ENCODE measurements around the gene PNPT1.

PNPT1 gene

DNA sequence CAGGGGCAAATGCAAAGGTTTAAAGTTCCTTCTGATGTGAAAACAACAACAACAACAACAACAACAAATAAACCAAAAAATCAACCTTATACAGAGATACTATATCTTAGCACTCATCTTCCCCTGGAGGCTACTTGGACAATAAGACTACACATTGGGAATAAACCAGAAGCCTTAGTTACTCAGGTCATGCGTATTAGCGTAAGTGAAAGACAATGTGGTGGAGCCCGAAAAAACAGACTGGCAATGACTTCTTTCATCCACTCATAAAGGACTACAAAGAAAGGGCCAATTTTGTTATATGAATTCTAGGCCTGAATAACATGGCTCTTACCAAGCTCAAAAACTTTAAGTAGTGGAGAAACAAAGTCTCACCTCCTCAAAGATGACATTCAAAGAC is 56.8 kb downstream of the PNPT1 start:
- Histone ChIP-seq H3K4me1 (ENCODE audit: control insufficient read depth, insufficient read depth, low read length) (no peaks in the 10 kb centered on the region), H3K36me3 (ENCODE audit: control insufficient read depth, insufficient read depth, low read length) (no peaks in the 10 kb centered on the region), H3K9ac (ENCODE audit: low read length) (no peak overlapping the region)

DNA sequence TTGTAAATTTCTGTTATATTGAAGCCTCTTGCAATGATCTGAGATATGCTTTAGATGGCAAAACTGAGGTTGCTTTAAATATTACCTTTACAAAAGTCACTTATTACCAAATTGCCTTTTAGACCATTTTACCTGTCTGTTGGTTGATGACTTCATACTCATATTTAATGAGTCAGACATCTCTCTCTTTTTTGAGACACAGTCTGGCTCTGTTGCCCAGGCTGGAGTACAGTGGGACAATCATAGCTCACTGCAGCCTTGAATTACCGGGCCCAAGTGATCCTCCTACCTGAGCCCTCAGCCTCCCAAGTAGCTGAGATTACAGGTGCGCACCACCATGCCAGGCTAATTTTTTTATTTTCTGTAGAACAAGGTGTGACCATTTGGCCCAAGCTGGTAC is 64.7 kb downstream of the PNPT1 start:
- no peak overlapping the region for H3K4me3 ChIP-seq (ENCODE audit: low read length)
- no peaks in the 10 kb centered on the region for H3K36me3 ChIP-seq (ENCODE audit: control insufficient read depth, insufficient read depth, low read length)
- H3K27me3 ChIP-seq (ENCODE audit: control insufficient read depth, insufficient read depth, low read length): no peaks in the 10 kb centered on the region
- no peaks in the 10 kb centered on the region for H3K4me1 ChIP-seq (ENCODE audit: control insufficient read depth, insufficient read depth, low read length)
- no peak overlapping the region for H3K9ac ChIP-seq (ENCODE audit: low read length)
- H3K9me3 ChIP-seq (ENCODE audit: control insufficient read depth, low read length): no peaks in the 10 kb centered on the region

More for the DNA sequence above, 56.8 kb downstream of the PNPT1 start:
- Histone ChIP-seq H3K9me3 (ENCODE audit: control insufficient read depth, low read length) (no peaks in the 10 kb centered on the region), H3K4me3 (ENCODE audit: low read length) (no peak overlapping the region), H3K27me3 (ENCODE audit: control insufficient read depth, insufficient read depth, low read length) (no peaks in the 10 kb centered on the region)

DNA sequence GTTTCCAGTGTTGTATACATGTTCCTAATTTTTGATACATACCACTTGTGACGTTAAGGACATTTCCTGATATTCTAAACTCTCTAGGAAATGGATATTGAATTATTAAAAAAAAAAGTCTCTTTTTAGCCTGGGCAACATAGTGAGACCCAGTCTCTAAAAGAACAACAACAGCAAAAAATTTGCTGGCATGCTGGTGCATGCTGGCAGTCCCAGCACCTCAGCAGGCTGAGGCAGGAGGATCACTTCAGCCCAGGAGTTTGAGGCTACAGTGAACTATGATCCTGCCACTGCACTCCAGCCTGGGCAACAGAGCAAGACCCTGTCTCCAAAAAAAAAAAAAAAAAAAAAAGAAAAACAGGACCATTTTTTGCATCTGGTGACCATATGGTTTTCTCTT is 65.7 kb downstream of the PNPT1 start:
- H3K4me3 ChIP-seq (ENCODE audit: low read length): no peak overlapping the region
- no peaks in the 10 kb centered on the region for H3K4me1 ChIP-seq (ENCODE audit: control insufficient read depth, insufficient read depth, low read length)

DNA sequence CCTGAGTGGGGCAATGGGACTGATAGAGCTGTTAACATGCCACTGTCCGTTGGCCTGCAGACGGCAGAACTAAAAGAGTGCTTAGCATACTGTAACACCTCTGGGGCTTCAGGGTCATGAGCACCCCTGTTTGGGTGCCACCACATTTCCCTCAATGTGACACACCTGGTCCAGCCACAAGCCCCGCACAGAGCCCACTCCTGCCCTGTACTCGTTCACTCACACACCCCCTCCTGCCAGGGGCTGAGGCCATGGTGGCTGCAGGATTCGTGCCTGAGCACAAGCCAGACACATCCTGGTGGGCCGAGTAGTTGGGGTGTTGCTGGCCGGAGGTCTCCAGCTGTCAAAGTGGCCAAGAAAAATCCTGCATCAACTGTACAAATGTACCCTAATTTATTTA is 71.8 kb downstream of the PNPT1 start:
- Histone ChIP-seq H3K4me3 (ENCODE audit: low read length) (no peak overlapping the region), H3K36me3 (ENCODE audit: control insufficient read depth, insufficient read depth, low read length) (no peaks in the 10 kb centered on the region), H3K9me3 (ENCODE audit: control insufficient read depth, low read length) (no peaks in the 10 kb centered on the region), H3K9ac (ENCODE audit: low read length) (no peak overlapping the region), H3K27me3 (ENCODE audit: control insufficient read depth, insufficient read depth, low read length) (no peaks in the 10 kb centered on the region), H3K4me1 (ENCODE audit: control insufficient read depth, insufficient read depth, low read length) (peaks cover 7% of the 10 kb centered on the region)

More for the DNA sequence above, 65.7 kb downstream of the PNPT1 start:
- Histone ChIP-seq H3K9me3 (ENCODE audit: control insufficient read depth, low read length) (no peaks in the 10 kb centered on the region), H3K36me3 (ENCODE audit: control insufficient read depth, insufficient read depth, low read length) (no peaks in the 10 kb centered on the region), H3K27me3 (ENCODE audit: control insufficient read depth, insufficient read depth, low read length) (no peaks in the 10 kb centered on the region), H3K9ac (ENCODE audit: low read length) (no peak overlapping the region)

DNA sequence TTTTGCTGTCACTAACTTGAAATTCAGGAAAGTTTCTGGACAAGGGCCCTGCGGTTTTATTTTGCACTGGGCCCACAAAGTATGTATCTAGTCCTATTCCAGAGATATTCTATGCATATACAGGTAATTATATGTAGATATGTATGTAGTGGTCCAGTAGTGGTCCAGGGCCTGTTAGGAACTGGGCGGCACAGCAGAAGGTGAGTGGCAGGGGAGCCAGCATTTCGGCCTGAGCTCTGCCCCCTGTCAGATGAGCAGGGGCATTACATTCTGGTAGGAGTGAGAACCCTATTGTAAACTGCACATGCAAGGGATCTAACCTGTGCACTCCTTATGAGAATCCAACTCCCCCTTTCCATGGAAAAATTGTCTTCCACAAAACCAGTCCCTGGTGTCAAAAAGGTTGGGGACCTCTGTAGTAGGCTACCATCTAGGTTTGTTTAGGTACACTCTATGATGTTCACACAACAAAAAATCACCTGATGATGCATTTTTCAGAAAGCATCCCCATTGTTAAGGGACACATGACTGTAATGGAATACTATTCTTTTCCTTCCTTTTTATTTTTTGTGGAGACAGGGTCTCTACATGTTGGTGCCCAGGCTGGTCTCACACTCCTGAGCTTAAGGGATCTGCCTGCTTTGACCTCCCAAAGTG is 73.4 kb downstream of the PNPT1 start:
- Histone ChIP-seq H3K4me1 (ENCODE audit: control insufficient read depth, insufficient read depth, low read length) (peaks cover 7% of the 10 kb centered on the region), H3K27me3 (ENCODE audit: control insufficient read depth, insufficient read depth, low read length) (no peaks in the 10 kb centered on the region), H3K36me3 (ENCODE audit: control insufficient read depth, insufficient read depth, low read length) (no peaks in the 10 kb centered on the region), H3K4me3 (ENCODE audit: low read length) (no peak overlapping the region), H3K9ac (ENCODE audit: low read length) (no peak overlapping the region), H3K9me3 (ENCODE audit: control insufficient read depth, low read length) (no peaks in the 10 kb centered on the region)

DNA sequence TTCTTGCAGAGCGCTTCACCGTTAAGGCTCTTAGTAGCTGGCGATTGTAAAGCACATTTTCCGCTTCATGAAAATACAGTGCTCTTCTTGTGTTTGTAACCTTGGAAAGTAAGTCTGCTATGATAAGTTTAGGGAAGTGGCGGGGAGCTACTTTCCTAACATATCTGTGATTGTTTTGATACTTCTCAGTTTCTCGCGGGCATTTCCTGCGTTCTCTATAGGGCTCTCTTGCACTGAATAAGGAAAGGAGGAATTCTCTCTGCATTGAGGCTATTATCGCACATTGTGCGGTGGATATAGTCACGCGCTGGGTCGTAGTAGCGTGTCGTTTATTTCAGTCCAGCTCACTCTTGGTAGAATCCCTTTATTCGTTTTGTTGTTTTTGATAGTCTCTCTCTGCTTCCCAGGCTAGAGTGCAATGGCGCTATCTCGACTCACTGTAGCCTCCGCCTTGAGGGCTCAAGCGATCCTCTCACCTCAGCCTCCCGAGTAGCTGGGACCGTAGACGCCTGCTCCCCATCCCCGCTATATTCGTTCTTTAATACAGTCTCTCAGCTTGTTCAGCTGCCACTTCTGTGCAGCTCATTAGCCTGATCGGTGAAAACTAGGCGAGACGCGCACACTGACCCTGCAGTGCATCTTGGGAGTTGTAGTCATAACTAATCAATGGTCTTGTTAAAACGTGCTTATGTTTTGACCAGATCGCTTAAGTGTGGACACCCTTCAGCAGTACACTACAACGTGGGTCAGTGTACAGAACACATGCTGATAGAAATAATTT is 75.2 kb downstream of the PNPT1 start:
- Histone ChIP-seq H3K36me3 (ENCODE audit: control insufficient read depth, insufficient read depth, low read length) (no peaks in the 10 kb centered on the region), H3K4me3 (ENCODE audit: low read length) (peak overlapping the region; percentile 85), H3K9ac (ENCODE audit: low read length) (peak overlapping the region; percentile 82), H3K4me1 (ENCODE audit: control insufficient read depth, insufficient read depth, low read length) (peaks cover 7% of the 10 kb centered on the region), H3K9me3 (ENCODE audit: control insufficient read depth, low read length) (no peaks in the 10 kb centered on the region), H3K27me3 (ENCODE audit: control insufficient read depth, insufficient read depth, low read length) (no peaks in the 10 kb centered on the region)

DNA sequence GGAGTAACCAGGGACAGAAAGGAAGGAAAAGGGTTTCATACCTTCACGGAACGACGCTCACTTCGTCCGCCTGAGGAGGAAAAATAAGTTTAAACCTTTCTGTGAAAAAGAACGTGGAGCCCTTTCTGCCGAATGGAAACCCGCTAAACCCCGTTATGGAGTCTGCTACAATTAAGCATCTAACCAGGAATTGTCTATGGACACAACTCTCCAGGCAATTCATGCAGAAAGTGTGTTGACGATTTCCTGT is 75.7 kb downstream of the PNPT1 start:
- Histone ChIP-seq H3K9me3 (ENCODE audit: control insufficient read depth, low read length) (no peaks in the 10 kb centered on the region), H3K4me3 (ENCODE audit: low read length) (peak overlapping the region; percentile 85), H3K4me1 (ENCODE audit: control insufficient read depth, insufficient read depth, low read length) (peaks cover 7% of the 10 kb centered on the region)

DNA sequence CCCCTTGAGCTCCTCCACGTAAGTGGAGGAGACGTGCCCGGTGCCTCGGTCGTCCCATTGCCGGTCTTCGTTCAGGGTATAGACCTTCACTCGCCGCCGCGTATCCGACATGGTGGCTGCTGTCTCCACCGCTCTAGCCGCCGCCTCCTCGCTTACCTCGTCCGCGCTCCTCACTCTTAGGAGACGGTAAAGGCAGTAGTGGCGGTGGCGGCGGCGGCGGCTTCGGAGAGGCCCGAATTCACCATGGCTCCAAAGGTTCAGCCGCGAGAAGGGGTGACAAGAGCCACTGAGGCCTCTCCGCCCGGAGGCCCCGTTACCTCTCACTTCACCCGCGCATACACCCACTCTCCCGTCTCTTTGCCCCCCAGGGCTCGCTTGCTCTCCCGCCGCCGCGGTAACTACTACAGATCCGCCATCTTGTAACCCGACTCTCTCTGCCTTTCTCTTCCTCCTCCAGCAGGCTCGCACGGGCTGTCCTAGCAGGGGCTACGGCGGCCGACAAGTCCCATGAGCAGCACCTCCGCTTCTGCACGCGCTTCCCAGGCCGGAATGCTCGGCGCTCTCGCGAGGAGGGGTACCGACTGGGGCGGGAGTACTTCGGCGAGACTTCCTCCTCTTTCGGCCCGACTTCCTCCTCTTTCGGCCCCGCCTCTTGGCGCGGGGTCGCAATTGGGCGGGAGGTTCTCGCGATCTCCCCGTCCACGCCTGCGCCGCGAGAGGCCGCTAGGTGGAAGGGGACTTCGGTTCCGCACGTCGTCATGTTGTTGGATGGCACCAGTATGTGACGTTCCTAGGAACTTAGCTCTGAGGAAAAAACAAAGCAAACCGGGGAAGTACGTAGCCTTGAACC is 76.2 kb downstream of the PNPT1 start, which contains the start of gene PPP4R3B:
Gene PPP4R3B (minus strand): TSS at position 448 of the 850 bp plus-strand sequence. CDS start 337 bp downstream, at position 111.
- Histone ChIP-seq H3K36me3 (ENCODE audit: control insufficient read depth, insufficient read depth, low read length) (no peaks in the 10 kb centered on the region), H3K4me1 (ENCODE audit: control insufficient read depth, insufficient read depth, low read length) (peaks cover 7% of the 10 kb centered on the region), H3K4me3 (ENCODE audit: low read length) (peak within 1 kb of the TSS; percentile 99), H3K27me3 (ENCODE audit: control insufficient read depth, insufficient read depth, low read length) (no peaks in the 10 kb centered on the region), H3K9me3 (ENCODE audit: control insufficient read depth, low read length) (no peaks in the 10 kb centered on the region), H3K9ac (ENCODE audit: low read length) (peak within 1 kb of the TSS; percentile 100)

More for the DNA sequence above, 75.7 kb downstream of the PNPT1 start:
- Histone ChIP-seq H3K9ac (ENCODE audit: low read length) (peak overlapping the region; percentile 82), H3K36me3 (ENCODE audit: control insufficient read depth, insufficient read depth, low read length) (no peaks in the 10 kb centered on the region), H3K27me3 (ENCODE audit: control insufficient read depth, insufficient read depth, low read length) (no peaks in the 10 kb centered on the region)

DNA sequence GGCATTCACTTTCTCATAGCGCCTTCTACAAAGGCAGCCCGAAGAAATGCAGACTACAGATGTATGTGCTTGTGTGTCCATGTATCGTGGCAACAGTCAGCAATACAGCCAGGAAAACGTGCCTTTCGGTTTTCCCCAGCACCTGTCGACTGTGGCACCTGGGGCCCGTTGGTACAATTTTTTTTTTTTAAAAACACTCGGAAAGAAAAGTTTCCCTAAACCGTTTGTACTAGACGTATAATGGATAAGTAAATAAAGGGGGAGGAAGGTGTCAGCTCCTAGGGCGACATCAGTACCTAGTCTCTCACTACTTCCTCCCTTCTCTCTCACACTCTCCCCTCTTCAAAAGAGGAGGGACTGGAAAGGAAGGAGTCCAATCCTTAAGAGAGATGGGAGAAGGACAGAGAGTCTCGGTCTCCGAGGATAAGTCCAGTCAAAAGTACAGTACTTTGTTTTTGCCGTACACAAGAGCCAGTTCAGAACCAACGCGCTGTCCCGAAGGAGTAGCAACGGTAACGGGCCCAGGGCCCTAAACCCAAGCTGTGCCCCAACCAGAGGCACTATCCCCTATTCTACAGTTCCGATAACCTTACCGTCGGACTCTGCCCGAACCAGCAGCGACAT is 77.0 kb downstream of the PNPT1 start:
- Histone ChIP-seq H3K4me3 (ENCODE audit: low read length) (peak overlapping the region; percentile 99), H3K9ac (ENCODE audit: low read length) (peak overlapping the region; percentile 100), H3K27me3 (ENCODE audit: control insufficient read depth, insufficient read depth, low read length) (no peaks in the 10 kb centered on the region), H3K36me3 (ENCODE audit: control insufficient read depth, insufficient read depth, low read length) (peaks cover 4% of the 10 kb centered on the region), H3K9me3 (ENCODE audit: control insufficient read depth, low read length) (no peaks in the 10 kb centered on the region), H3K4me1 (ENCODE audit: control insufficient read depth, insufficient read depth, low read length) (peaks cover 7% of the 10 kb centered on the region)

DNA sequence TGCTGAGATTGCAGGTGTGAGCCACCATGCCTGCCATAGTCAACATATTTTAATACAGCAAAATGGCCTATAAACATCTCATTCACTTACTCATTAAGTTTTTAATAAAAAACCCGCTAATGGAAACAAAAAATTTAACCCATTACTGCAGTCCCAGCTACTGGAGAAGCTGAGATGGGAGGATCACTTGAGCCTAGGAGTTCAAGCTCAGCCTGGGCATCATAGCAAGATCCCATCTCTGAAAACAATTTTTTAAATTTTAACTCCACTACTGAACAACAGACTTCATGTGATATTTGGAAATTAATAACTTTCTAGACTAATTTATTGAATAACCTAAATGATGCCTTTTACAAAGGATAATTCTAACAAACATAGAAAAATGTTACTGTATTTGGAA is 81.6 kb downstream of the PNPT1 start:
- Histone ChIP-seq H3K9ac (ENCODE audit: low read length) (no peak overlapping the region), H3K4me1 (ENCODE audit: control insufficient read depth, insufficient read depth, low read length) (peaks cover 11% of the 10 kb centered on the region), H3K27me3 (ENCODE audit: control insufficient read depth, insufficient read depth, low read length) (no peaks in the 10 kb centered on the region), H3K36me3 (ENCODE audit: control insufficient read depth, insufficient read depth, low read length) (peaks cover 4% of the 10 kb centered on the region), H3K9me3 (ENCODE audit: control insufficient read depth, low read length) (no peaks in the 10 kb centered on the region), H3K4me3 (ENCODE audit: low read length) (no peak overlapping the region)

DNA sequence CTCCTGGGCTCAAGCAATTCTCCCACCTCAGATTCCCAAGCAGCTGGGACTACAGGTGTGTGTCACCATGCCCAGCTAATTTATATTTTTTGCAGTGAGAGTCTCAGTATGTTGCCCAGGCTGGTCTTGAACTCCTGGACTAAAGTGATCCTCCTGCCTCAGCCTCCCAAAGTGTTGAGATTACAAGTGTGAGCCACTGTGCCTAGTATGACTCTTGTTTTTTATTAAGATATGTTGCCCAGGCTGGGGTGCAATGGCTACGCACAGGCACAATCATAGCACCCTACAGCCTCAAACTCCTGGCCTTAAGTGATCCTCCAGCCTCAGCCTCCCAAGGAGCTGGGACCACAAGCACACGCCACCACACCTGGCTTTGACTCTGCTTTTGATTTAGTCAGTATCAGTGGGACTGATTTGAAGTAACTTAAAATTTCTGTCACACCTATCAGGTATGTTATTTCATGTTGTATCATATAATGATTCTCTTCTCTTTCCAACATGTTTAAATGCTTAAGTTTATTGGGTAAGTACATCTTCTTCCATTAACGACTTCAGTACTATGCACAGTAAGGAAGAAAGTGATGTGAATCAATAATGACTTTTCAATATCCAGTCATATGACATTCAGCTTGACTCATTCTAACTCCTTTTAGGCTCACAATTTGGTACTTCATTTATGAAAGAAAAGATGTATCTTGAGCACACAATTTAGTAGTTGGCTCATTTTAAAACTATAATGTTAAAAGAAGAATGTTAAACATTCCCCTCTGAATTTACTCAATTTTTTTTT is 82.5 kb downstream of the PNPT1 start:
- Histone ChIP-seq H3K9me3 (ENCODE audit: control insufficient read depth, low read length) (no peaks in the 10 kb centered on the region), H3K4me3 (ENCODE audit: low read length) (no peak overlapping the region), H3K27me3 (ENCODE audit: control insufficient read depth, insufficient read depth, low read length) (no peaks in the 10 kb centered on the region), H3K9ac (ENCODE audit: low read length) (no peak overlapping the region), H3K4me1 (ENCODE audit: control insufficient read depth, insufficient read depth, low read length) (peaks cover 11% of the 10 kb centered on the region), H3K36me3 (ENCODE audit: control insufficient read depth, insufficient read depth, low read length) (peaks cover 4% of the 10 kb centered on the region)

Measured in mucosa of stomach (tissue), 1 donor.